Adrenal gland (tissue), 5 donors: ENCODE measurements around the gene CALN1.

Source experiments
- CTCF ChIP-seq, 6 experiments: fragments of 450-650 bp in 4 of 6; fragments of 200-600 bp in 2 of 6; sonication (generic) in 1 of 6; IDR thresholded peaks; 1 replicate in 5 of 6; 2 replicates in 1 of 6; pipeline versions ENCODE4 v1.5.1 to v1.8.0; 2016 to 2021; ENCODE audit warnings: antibody characterized with exemption in 6 of 6, mild to moderate bottlenecking in 2 of 6, moderate library complexity in 1 of 6
- POLR2A ChIP-seq, 2 donors: fragments of 450-650 bp; IDR thresholded peaks; one replicate each; pipeline ENCODE4 v1.6.1; 2017; ENCODE audit warnings: antibody characterized with exemption in 2 of 2, mild to moderate bottlenecking in 2 of 2, moderate library complexity in 1 of 2
- donor health status: DM: no; HTN: no; CAD: no.

GRCh38 chr7:71731740-71732139, 680.4 kb downstream of the CALN1 start:
- TF ChIP-seq CTCF (IDR thresholded peaks at IDR 0.05) (no peak), POLR2A (IDR thresholded peaks at IDR 0.05) (no peak)
